ENCODE measurements around the gene RALGAPB. TPM values are rescaled to one million over a fixed set of nuclear protein-coding genes. Genes with fewer than 3 reads are reported as not detected.

Gene RALGAPB
- total and polyA plus RNA-seq, 2 donors: 15.0 to 52.5 TPM

DNA sequence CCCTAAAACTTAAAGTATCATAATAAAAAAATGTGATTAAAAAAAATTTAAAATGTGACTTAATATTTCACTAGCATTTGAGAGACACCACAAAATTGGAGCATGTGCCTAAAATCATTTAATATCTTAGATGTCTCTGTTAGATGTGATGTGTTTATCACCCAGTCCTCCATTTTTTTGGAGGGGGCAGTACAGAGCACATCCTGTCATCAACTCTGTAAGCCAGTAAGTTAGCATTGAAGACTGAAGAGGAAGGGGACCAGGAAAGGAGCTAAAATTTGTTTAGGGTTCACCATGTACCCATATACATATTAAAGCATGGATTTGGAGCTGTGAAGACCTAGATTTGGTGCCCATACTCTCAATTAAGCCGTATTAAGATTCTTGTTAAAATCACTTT, 77.6 kb downstream of the RALGAPB start:
- no peak overlapping the region for H3K27ac ChIP-seq (ENCODE audit: low read depth)
- no peak overlapping the region for H3K4me3 ChIP-seq (ENCODE audit: low read depth, low read length)
- H3K36me3 ChIP-seq (ENCODE audit: insufficient read depth): peaks cover 9% of the 10 kb centered on the region
- H3K4me1 ChIP-seq (ENCODE audit: insufficient read depth): no peaks in the 10 kb centered on the region
- WGBS: 99% methylated on average over 1 of the region's 1 CpG
- DNase-seq (ENCODE audit: extremely low spot score): no peak

DNA sequence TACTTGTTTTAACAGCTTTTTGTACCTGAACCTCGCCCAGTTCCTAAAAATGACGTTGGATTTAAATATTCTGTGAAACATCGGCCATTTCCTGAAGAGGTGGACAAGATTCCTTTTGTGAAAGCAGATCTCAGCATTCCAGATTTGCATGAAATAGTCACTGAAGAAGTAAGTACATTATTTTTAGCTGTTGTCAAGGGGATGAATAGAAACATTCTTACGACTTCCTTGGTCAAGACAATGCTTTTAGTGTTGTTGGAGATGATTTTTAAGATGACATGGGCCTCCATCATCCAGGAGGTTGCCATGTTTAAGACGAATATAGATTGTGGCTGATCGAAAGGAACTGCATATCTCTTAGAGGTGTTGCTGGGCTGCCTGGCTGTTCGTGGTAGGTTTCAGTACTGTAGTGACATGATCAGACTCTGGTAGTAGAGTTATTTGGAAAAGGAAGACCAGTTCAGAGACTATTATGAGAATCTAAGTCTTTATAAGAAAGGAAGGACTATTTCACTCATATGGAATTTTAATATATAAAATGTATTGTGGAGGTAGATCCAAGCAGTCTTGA, 78.5 kb downstream of the RALGAPB start:
- Histone ChIP-seq H3K36me3 (ENCODE audit: insufficient read depth) (peaks cover 9% of the 10 kb centered on the region), H3K4me1 (ENCODE audit: insufficient read depth) (no peaks in the 10 kb centered on the region), H3K4me3 (ENCODE audit: low read depth, low read length) (no peak overlapping the region), H3K27ac (ENCODE audit: low read depth) (no peak overlapping the region)
- WGBS: 88% methylated on average over 7 of the region's 7 CpGs
- DNase-seq (ENCODE audit: extremely low spot score): no peak

DNA sequence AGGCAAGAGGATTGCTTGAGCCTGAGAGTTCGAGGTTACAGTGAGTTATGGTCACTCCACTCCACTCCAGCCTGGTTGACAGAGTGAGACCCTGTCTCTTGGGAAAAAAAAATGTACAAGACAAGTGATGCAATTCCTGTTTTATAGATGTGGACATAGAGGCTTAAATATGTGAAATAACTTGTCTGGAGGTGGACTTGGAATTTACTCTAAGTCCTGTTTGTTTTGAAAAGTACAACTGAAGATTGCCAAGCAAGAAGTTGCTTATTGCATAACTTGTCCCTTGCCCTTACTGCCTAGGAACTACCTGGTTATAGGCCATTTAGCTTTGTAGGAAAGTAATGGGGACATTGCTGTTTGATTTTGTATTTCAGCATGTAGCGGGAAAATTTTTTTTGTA, 82.3 kb downstream of the RALGAPB start:
- Histone ChIP-seq H3K27ac (ENCODE audit: low read depth) (no peak overlapping the region), H3K4me3 (ENCODE audit: low read depth, low read length) (no peak overlapping the region), H3K4me1 (ENCODE audit: insufficient read depth) (no peaks in the 10 kb centered on the region), H3K36me3 (ENCODE audit: insufficient read depth) (peaks cover 9% of the 10 kb centered on the region)
- 97% methylated on average over 2 of the region's 2 CpGs for WGBS
- DNase-seq (ENCODE audit: extremely low spot score): no peak

DNA sequence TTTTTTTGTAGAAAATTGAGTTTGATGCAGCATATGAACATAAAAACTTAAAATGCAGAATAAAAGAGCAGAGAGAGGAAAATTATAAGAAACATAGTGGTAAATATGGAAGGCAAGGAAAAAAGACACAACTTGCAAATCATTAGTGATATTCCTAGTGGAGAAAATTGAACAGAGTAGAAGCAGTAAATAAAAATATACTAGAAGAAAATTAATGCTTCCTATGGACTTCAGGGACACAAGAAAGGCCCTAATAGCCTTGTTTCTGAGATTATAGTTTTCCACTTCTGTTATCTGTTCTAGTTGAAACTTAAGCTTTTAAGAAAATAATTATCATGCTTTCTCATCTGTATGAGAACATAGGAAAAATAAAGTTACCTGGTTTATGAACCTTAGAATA, 82.8 kb downstream of the RALGAPB start:
- H3K36me3 ChIP-seq (ENCODE audit: insufficient read depth): peaks cover 9% of the 10 kb centered on the region
- DNase-seq (ENCODE audit: extremely low spot score): no peak
- H3K27ac ChIP-seq (ENCODE audit: low read depth): no peak overlapping the region
- no peak overlapping the region for H3K4me3 ChIP-seq (ENCODE audit: low read depth, low read length)
- no peaks in the 10 kb centered on the region for H3K4me1 ChIP-seq (ENCODE audit: insufficient read depth)

DNA sequence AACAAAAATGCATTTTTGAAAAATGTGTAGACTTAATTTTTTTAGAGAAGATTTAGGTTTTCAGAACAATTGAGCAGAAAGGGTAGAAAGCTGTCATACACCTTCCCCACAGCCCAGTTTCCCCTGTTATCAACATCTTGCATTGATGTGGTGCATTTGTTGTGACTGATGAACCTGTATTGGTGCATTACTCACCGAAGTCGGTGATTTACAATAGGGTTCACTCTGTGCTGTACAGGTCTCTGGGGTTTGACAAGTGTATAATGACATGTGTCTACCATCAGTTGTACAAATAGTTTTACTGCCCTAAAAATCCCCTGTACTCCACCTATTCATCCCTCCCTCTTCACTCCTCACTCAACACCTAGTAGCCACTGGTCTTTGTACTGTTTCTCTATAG, 84.5 kb downstream of the RALGAPB start:
- WGBS: 98% methylated on average over 2 of the region's 2 CpGs
- H3K4me3 ChIP-seq (ENCODE audit: low read depth, low read length): no peak overlapping the region
- DNase-seq (ENCODE audit: extremely low spot score): no peak
- H3K27ac ChIP-seq (ENCODE audit: low read depth): no peak overlapping the region
- peaks cover 7% of the 10 kb centered on the region for H3K36me3 ChIP-seq (ENCODE audit: insufficient read depth)
- no peaks in the 10 kb centered on the region for H3K4me1 ChIP-seq (ENCODE audit: insufficient read depth)

DNA sequence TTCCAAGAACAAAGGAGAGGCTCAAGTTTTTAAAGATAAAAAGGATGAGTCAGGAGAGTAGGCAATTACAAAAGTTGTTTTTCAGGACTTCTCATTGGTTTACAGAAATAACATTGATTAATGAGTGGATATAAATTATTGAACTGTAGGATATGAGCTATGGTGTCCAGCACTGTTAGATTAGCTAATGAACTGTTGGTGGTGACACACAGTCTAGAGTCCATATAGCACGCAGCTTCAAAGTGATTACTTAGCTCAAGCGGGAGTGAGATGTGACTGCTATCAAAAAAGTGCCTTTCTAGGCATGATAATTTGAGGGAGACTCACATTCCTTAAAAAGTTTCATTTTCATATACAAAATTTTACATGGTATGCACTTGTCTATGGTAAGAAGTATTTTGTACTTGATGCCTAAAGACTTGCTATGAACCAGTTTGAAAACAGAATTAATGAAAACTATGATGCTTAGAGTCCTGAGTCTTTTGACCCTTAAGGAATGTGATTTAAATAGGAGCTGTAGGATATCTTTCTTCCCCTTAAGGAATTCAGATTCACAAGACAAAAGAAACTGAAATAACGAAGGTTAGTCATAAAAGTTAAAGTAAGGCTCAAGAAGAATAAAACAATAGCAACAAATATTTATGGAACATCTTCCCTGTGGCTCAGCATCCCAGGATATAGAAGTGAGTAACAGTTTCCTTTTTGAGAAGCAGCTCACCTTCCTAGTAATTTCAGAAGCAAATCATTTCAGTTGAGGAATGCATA, 86.1 kb downstream of the RALGAPB start:
- whole genome bisulfite sequencing: 99% methylated on average over 3 of the region's 3 CpGs
- no peaks in the 10 kb centered on the region for H3K4me1 ChIP-seq (ENCODE audit: insufficient read depth)
- H3K4me3 ChIP-seq (ENCODE audit: low read depth, low read length): no peak overlapping the region
- no peak overlapping the region for H3K27ac ChIP-seq (ENCODE audit: low read depth)
- DNase-seq (ENCODE audit: extremely low spot score): no peak
- peaks cover 8% of the 10 kb centered on the region for H3K36me3 ChIP-seq (ENCODE audit: insufficient read depth)

DNA sequence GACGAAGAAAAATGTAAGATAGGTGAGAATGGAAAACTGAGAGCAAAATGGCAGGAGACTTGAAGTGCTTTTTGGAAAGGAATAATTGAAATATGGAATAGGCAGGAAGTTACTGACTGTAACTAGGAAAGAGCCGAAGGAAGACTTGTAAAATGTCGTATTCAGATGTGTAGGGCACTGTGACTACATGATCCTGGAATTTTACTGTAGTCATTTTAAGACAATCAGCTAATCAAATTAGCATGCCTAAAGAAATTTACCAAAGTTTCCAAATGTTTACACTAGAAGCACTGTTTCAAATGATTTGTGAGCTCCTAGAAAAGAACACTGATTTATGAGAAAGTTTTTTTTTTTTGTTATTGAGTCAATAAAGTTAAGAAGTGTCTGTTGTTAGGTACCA, 87.1 kb downstream of the RALGAPB start:
- H3K36me3 ChIP-seq (ENCODE audit: insufficient read depth): peaks cover 8% of the 10 kb centered on the region
- no peaks in the 10 kb centered on the region for H3K4me1 ChIP-seq (ENCODE audit: insufficient read depth)
- WGBS: 85% methylated on average over 3 of the region's 3 CpGs
- H3K4me3 ChIP-seq (ENCODE audit: low read depth, low read length): no peak overlapping the region
- DNase-seq (ENCODE audit: extremely low spot score): no peak
- H3K27ac ChIP-seq (ENCODE audit: low read depth): no peak overlapping the region

DNA sequence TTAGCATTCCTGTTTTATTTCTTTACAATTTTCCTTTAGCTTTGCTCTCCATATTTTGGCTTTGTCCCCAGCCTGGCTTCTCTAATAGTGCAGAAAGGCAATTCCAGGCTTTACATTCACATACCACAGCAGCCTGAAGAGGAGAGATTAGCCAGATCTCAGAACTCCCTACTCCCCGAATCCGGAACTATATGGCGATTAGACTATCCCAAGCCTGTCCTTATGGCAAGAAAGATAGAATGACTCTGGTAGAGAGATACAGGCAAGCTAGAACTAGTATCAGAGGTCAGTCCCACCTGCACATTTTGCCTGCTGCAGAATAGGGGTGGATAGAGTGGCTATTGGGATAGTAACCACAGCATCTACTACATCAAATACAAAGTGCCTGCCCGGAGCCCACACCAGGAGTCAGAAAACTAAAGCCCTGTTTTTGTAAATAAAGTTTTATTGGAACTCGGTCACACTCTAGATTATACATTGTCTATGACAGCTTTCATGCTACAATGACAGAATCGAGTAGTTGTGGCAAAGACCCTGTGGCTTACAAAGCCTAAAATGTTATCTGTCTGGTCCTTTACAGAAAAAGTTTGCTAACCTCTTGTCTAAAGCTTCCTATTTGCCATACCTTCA, 91.3 kb downstream of the RALGAPB start:
- Histone ChIP-seq H3K36me3 (ENCODE audit: insufficient read depth) (peaks cover 6% of the 10 kb centered on the region), H3K27ac (ENCODE audit: low read depth) (no peak overlapping the region), H3K4me3 (ENCODE audit: low read depth, low read length) (no peak overlapping the region), H3K4me1 (ENCODE audit: insufficient read depth) (no peaks in the 10 kb centered on the region)
- 93% methylated on average over 6 of the region's 6 CpGs for WGBS
- DNase-seq (ENCODE audit: extremely low spot score): no peak

DNA sequence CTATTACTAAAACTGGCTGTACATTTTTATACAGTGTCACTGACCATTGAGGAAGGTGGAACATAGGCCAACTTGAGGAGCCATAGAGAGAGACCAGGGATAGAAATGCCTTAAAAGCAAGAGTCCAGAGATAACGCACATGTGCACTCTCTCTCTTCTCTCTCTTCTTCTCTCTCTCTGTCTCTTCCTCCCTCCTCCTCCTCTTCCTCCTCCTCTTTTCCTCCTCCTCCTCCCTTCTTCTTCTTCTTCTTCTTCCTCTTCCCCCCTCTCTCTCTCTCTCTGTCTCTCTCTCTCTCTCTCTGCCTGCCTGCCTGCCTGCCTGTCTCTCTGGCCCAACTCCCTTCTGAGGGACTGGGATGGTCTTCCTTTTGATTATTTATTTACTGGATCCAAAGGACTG, 92.0 kb downstream of the RALGAPB start:
- Histone ChIP-seq H3K4me3 (ENCODE audit: low read depth, low read length) (no peak overlapping the region), H3K27ac (ENCODE audit: low read depth) (no peak overlapping the region), H3K4me1 (ENCODE audit: insufficient read depth) (no peaks in the 10 kb centered on the region), H3K36me3 (ENCODE audit: insufficient read depth) (peaks cover 6% of the 10 kb centered on the region)
- DNase-seq (ENCODE audit: extremely low spot score): no peak
- WGBS: 91% methylated on average over 1 of the region's 1 CpG

DNA sequence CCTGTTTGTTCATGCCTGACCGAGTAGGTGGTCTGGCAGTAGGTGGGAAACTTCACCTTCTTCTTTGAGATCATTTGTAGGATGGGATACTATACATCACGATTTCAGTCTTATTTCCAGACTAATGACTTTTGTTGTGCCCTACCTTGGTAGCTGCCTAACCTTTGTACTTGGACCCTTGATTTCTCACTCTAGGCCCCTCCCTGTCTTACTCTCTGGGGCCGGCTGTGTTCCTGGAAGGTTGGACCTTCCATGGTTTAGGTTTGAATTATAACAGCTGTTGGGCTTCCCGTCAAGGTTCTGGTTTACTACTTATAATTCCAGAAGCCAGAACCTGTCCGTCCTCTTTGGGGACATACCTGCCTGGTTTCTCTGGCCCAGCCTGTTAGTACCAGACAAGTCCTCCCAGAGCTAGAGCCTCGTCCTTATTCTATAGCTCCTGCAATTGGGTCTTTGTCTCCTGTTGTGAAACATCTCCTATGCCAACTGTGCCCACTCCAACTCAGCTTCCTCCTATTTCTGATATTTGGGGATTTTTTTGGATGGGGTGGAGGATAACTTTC, 93.5 kb downstream of the RALGAPB start:
- no peak overlapping the region for H3K4me3 ChIP-seq (ENCODE audit: low read depth, low read length)
- peaks cover 6% of the 10 kb centered on the region for H3K36me3 ChIP-seq (ENCODE audit: insufficient read depth)
- H3K4me1 ChIP-seq (ENCODE audit: insufficient read depth): no peaks in the 10 kb centered on the region
- no peak overlapping the region for H3K27ac ChIP-seq (ENCODE audit: low read depth)
- DNase-seq (ENCODE audit: extremely low spot score): no peak
- 85% methylated on average over 6 of the region's 6 CpGs for WGBS

DNA sequence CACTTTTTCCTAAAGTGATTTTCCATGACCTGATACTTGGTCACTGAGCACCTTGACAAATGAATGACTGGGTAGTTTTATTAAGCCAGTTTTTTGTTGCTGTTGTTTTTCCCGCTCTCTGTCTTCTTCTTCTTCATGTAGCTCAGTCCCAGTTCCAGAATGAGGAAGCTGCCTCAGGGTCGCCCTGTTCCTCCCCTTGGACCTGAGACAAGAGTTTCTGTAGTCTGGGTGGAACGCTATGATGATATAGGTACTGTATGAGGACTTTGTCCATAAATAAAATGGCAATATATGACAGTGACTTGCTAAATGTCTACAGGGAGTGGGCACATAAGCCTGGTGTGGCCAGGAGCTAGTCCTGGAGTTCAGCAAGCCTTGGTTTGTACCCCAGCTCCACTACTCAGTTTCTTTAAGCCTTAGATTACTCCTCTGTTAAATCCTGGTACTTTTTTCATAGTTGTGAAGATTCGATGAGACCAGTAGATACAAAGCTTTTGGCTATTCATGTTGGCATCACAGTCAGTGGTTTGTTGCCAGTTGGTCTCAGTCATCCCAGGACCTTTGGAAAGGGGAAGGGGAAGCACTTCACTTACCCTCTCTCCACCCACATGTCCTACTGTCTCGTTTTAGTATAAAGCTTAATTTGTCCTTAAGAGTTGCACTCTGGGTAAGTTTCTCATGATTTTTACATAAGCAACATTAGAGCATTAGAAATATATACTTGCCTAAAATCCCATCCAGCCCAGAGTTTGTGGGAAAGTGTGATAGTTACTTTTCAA, 97.3 kb downstream of the RALGAPB start:
- Histone ChIP-seq H3K4me1 (ENCODE audit: insufficient read depth) (no peaks in the 10 kb centered on the region), H3K36me3 (ENCODE audit: insufficient read depth) (peaks cover 2% of the 10 kb centered on the region), H3K4me3 (ENCODE audit: low read depth, low read length) (no peak overlapping the region), H3K27ac (ENCODE audit: low read depth) (no peak overlapping the region)
- WGBS: 83% methylated on average over 5 of the region's 5 CpGs
- no peak for DNase-seq (ENCODE audit: extremely low spot score)

DNA sequence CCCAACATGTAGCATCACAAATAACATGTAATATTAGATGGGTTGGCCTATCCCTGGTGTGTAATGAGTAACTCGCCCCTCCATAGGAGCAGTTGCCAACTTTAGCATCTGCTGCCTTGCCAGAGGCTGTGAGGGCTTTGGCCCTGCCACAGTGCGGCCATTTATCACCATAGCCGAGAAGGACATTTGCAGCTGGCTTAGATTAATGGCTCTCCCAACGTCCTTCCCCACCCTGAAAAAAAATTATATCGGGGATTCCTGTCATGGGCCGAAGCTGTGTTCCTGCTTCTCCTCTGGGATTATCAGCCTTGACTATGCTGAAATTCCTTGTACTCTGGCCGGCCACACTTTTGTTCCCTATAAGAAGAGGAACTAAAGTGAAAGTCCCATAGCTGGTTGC, 100.8 kb downstream of the RALGAPB start:
- H3K36me3 ChIP-seq (ENCODE audit: insufficient read depth): peaks cover under 1% of the 10 kb centered on the region
- WGBS: 69% methylated on average over 7 of the region's 7 CpGs
- no peak overlapping the region for H3K4me3 ChIP-seq (ENCODE audit: low read depth, low read length)
- no peak overlapping the region for H3K27ac ChIP-seq (ENCODE audit: low read depth)
- no peak for DNase-seq (ENCODE audit: extremely low spot score)
- no peaks in the 10 kb centered on the region for H3K4me1 ChIP-seq (ENCODE audit: insufficient read depth)

DNA sequence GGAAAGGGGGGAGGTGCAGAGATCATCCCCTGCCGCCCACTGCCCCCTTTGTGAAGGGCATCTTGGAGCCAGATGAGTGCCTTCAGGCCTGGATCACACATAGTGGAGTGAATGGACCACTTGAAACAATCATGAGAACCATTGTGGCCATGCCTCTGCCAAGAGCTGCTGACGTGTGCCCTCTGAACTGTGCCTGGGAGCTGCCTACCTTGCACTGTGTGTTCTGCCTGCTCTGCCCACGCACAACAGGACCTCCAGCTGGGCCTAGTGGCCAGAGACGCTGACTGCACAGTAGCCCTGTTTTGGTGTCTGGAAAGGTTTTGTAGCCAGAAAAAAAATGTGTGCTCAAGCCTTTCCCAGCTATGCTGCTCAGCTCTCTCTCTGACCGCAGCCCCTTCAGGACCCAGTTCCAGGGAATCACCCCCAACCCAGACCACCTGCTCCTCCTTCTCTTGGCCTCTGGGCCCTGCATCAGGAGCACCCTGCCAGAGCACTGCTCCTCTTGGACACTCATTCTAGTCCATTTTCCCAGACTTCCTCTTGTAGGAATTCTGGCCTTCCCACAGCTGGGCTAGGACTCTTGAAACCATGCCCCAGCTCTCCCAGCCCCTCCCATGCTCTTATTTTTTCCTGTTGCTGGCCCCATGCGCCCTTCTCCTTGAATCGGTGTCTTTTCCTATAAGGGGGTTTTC, 106.7 kb downstream of the RALGAPB start:
- Histone ChIP-seq H3K27ac (ENCODE audit: low read depth) (no peak overlapping the region), H3K36me3 (ENCODE audit: insufficient read depth) (no peaks in the 10 kb centered on the region), H3K4me3 (ENCODE audit: low read depth, low read length) (no peak overlapping the region), H3K4me1 (ENCODE audit: insufficient read depth) (no peaks in the 10 kb centered on the region)
- 61% methylated on average over 7 of the region's 7 CpGs for WGBS
- no peak for DNase-seq (ENCODE audit: extremely low spot score)
